Measurements from ENCODE around the gene CCDC14.
A peak's percentile ranks its signal among the peaks of the same experiment; 100 is the strongest.
"Not testable (repeated sequence)": the region's sequence is repeated elsewhere in the genome, so short reads cannot be mapped to it uniquely, and the experiment has no call there.

CCDC14 gene, protein sequence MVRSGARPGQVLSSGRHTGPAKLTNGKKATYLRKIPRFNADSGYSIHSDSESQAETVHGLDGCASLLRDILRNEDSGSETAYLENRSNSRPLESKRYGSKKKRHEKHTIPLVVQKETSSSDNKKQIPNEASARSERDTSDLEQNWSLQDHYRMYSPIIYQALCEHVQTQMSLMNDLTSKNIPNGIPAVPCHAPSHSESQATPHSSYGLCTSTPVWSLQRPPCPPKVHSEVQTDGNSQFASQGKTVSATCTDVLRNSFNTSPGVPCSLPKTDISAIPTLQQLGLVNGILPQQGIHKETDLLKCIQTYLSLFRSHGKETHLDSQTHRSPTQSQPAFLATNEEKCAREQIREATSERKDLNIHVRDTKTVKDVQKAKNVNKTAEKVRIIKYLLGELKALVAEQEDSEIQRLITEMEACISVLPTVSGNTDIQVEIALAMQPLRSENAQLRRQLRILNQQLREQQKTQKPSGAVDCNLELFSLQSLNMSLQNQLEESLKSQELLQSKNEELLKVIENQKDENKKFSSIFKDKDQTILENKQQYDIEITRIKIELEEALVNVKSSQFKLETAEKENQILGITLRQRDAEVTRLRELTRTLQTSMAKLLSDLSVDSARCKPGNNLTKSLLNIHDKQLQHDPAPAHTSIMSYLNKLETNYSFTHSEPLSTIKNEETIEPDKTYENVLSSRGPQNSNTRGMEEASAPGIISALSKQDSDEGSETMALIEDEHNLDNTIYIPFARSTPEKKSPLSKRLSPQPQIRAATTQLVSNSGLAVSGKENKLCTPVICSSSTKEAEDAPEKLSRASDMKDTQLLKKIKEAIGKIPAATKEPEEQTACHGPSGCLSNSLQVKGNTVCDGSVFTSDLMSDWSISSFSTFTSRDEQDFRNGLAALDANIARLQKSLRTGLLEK

DNA sequence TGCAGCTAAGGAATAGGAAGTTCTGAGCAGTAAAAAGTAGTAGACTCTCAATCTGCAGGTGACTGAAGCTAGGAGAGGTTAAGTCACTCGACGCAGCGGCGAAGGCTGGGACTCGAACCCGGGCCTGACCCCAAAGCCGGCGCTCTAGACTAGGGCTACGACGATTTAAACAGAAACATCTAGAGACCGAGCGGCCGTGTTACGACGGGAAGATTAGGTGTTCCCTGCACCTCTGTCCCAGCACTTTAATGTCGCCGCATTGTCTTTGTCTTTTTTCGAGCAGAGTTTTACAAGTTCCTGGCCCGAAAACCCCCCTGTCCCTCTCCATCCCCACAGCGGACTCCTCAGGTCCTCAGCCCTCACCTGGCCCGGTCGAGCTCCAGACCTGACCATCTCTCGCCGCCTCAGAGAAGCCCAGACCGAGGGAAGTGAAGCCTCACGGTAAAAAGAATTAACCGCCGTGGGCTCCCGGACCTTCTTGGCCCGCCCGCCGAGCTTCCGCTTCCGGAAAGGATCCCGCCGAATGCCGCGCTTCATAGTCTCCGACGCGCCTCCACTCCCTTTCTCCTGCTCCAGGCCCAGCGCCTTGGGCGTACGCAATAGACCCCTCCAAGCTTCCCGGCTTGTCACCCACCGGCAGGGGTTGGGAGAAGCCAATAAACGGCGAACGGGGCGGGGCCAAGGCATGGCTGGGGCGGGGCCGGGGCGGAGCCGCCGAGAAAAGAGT is at the start of gene CCDC14:
CCDC14 (minus strand) TSS at position 449 of the 727 bp plus-strand sequence; CDS start at position 393, 56 bp downstream.
- CTCF ChIA-PET: interaction anchor here (1.0 kb wide), 1 partner anchor 19 kb away, joined by 4 read pairs; no protein-coding TSS in a partner anchor
- DNase-seq: peak; percentile 86
- Mint-ChIP-seq H3K4me3 (peak within 1 kb of the TSS; percentile 96), H3K27ac (peak within 1 kb of the TSS; percentile 94), H3K4me1 (peaks cover 30% of the 10 kb centered on the region), H3K36me3 (no peaks in the 10 kb centered on the region), H3K9me3 (no peaks in the 10 kb centered on the region), H3K27me3 (peaks cover 31% of the 10 kb centered on the region)

DNA sequence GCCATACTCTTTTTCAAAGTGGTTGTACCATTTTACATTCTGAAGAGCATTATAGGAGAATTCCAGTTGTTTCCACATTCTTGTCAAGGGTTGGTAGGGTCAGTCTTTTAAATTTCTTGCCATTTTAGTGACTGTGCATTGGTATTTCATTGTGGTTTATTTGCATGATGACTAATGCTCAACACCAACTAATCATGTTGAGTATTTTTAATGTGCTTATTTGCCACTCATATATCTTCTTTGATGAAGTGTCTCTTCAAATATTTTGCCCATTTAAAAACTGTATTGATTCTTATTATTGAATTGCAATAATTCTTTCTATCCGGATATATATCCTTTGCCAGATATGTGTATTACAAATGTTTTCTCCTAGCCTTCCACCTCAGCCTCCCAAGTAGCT is 47.3 kb upstream of the CCDC14 start:
- H3K27me3 Mint-ChIP-seq: peaks cover 35% of the 10 kb centered on the region
- H3K36me3 Mint-ChIP-seq, CTCF ChIA-PET, DNase-seq, H3K27ac Mint-ChIP-seq, H3K4me1 Mint-ChIP-seq, H3K9me3 Mint-ChIP-seq, H3K4me3 Mint-ChIP-seq: not testable (repeated sequence)

DNA sequence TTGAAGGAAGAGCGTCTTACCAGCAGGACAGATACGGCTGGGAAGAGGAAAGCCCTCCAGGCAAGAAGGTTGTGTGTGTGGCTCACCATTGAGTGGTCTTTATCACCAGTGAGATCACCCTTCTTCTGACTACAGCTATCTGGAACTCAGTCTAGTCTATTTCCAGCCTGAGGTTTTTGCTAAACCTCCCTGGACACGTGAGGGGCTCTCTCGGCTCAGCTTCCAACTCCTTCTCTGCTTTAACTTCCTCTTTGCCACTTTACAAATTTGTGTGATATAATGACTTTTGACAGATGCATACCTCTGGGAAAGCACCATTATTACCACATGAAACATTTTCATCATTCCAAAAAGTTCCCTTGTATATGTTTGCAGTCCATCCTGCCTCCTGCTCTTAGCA is 46.2 kb upstream of the CCDC14 start:
- no peak overlapping the region for H3K4me3 Mint-ChIP-seq
- H3K4me1 Mint-ChIP-seq: no peaks in the 10 kb centered on the region
- no peaks in the 10 kb centered on the region for H3K36me3 Mint-ChIP-seq
- peaks cover 30% of the 10 kb centered on the region for H3K27me3 Mint-ChIP-seq
- CTCF ChIA-PET: no interaction called here
- H3K27ac Mint-ChIP-seq: no peak overlapping the region
- DNase-seq: no peak
- no peaks in the 10 kb centered on the region for H3K9me3 Mint-ChIP-seq

DNA sequence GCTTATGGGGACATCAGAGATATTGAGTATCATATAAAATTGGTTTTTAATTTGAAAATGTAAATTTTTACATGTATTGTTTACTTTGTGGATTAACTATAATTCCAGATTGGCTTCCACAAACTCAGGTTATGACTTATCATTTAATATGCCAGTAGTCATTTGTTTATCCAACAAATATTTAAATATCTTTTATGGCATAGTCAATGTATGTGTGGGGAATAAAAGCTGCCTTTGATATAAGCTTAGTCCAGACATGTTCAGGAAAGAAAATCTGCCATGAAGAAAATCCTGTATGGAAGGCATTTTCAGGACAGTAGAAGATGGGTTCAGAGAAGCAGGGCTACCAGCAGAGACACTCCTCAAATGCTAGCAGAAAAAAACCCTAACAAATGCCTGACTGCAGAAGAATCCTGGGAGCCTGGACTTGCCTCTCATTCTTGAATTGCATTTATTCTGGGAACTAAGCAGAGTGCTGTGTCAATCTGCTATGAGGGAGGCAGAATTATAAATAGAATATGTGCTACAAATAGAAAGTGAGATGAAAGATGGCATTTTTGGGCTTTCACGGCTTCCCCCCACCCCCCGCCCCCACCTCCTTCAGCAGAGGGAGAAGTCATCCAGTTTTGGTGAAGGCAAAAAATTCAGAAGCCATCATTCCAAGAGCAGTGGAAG is 41.5 kb upstream of the CCDC14 start:
- peaks cover 28% of the 10 kb centered on the region for H3K27me3 Mint-ChIP-seq
- DNase-seq, H3K4me1 Mint-ChIP-seq, H3K36me3 Mint-ChIP-seq, H3K27ac Mint-ChIP-seq, H3K4me3 Mint-ChIP-seq, H3K9me3 Mint-ChIP-seq: not testable (repeated sequence)
- CTCF ChIA-PET: interaction anchor here (0.8 kb wide), 1 partner anchor 20 kb away, joined by 3 read pairs; no protein-coding TSS in a partner anchor

DNA sequence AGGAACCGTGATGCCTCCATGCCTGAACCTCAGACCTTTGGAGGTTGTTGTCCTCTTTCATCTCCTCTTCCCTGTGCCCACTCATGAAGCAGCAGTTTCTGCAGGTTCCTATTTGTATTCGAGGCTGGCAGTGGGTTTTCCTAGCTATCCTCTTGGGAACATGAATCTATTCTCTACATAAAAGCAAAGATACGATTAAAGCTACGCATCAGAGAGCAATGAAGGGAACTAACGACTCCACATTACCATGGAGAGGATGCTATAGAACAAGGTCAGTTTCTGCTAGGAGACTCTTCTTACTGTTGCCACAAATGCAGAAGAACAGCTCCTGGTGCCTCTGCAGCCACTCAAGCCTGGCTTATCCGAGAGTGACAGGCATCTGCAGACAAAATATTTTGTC is 40.3 kb upstream of the CCDC14 start:
- not testable (repeated sequence) for DNase-seq, H3K4me1 Mint-ChIP-seq, H3K36me3 Mint-ChIP-seq, H3K9me3 Mint-ChIP-seq, H3K27ac Mint-ChIP-seq, H3K4me3 Mint-ChIP-seq
- CTCF ChIA-PET: interaction anchor here (0.8 kb wide), 1 partner anchor 19 kb away, joined by 3 read pairs; no protein-coding TSS in a partner anchor
- H3K27me3 Mint-ChIP-seq: peaks cover 19% of the 10 kb centered on the region

DNA sequence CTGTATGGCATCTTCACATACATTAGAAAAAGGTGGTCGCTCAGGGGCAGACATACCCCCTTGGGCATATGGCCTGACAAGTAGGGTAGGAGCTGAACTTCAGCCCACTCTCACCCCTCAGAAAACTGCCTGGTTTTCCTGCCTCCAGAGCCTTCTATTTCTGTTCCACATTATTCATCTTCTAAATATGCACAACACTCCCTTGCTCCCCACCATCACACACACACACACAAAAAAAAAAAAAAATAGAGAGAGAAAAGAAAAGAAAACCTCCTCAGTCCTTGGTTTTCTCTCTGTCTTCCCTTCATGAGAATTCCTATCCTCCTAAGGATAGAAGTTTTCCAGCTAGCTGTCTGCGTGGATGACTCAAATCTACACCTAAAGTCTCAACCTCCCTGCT is 36.5 kb upstream of the CCDC14 start:
- CTCF ChIA-PET: no interaction called here
- Mint-ChIP-seq H3K9me3 (no peaks in the 10 kb centered on the region), H3K27ac (no peak overlapping the region), H3K27me3 (peaks cover 12% of the 10 kb centered on the region), H3K4me3 (no peak overlapping the region), H3K36me3 (no peaks in the 10 kb centered on the region), H3K4me1 (no peaks in the 10 kb centered on the region)
- DNase-seq: no peak

DNA sequence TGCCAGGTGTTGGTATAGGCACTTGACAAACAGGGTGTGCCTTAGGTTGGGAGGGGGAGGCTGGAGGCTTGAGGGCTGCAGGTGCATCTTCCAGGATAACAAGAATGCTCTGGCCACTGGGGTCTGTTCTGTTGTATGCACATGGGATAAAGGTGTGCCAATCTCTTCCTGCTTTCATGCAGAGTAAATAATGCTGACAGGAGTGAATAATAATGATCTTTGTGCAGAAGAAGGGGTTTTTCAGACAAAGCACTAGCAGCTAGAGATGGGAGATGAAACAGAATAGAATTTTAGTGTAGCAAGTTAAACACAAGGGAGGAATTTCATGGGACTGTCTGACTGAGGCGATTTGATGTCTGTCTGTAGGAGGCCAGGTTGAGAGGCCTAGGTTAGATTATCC is 32.8 kb upstream of the CCDC14 start:
- no peak overlapping the region for H3K4me3 Mint-ChIP-seq
- CTCF ChIA-PET: no interaction called here

GRCh38 chr3:123991730-123992588 is 30.9 kb upstream of the CCDC14 start, which contains the start of gene ROPN1:
ROPN1 (minus strand) TSS chr3:123992124; CDS start chr3:123980481, 11,643 bp downstream.
- H3K4me1 Mint-ChIP-seq, H3K27ac Mint-ChIP-seq, H3K36me3 Mint-ChIP-seq, H3K9me3 Mint-ChIP-seq, DNase-seq, CTCF ChIA-PET: not testable (repeated sequence)
- peak within 1 kb of the TSS; percentile 49 for H3K4me3 Mint-ChIP-seq
- H3K27me3 Mint-ChIP-seq: peaks cover 42% of the 10 kb centered on the region

More for the DNA sequence above, 32.8 kb upstream of the CCDC14 start:
- peaks cover 2% of the 10 kb centered on the region for H3K4me1 Mint-ChIP-seq
- no peak overlapping the region for H3K27ac Mint-ChIP-seq
- peaks cover 35% of the 10 kb centered on the region for H3K27me3 Mint-ChIP-seq
- no peak for DNase-seq
- H3K9me3 Mint-ChIP-seq: no peaks in the 10 kb centered on the region
- no peaks in the 10 kb centered on the region for H3K36me3 Mint-ChIP-seq

DNA sequence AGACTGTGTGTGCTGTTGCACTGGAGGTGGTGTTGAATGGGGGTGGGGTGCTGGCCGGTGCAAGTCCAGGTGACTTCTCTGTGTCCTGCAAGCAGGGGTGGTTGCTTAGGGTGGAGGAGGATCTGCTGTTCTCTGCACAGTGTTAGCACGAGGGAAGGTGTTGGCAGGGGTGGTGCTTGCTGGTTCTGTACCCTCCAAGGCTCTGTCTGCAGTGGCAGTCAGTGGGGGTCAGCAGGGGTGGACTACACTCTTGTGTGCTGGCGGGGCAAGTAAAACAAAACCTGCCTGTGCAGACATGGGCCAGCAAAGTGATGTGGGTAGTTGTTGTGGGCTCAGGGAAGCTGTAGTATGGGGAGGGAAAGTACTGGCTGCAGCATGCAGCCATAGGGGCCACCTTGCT is 25.4 kb upstream of the CCDC14 start:
- no peaks in the 10 kb centered on the region for H3K4me1 Mint-ChIP-seq
- no peaks in the 10 kb centered on the region for H3K36me3 Mint-ChIP-seq
- H3K4me3 Mint-ChIP-seq: no peak overlapping the region
- no peaks in the 10 kb centered on the region for H3K9me3 Mint-ChIP-seq
- DNase-seq: no peak
- H3K27me3 Mint-ChIP-seq: peaks cover 57% of the 10 kb centered on the region
- CTCF ChIA-PET: no interaction called here
- H3K27ac Mint-ChIP-seq: no peak overlapping the region

- CTCF ChIA-PET: no interaction called here
- Mint-ChIP-seq H3K36me3 (no peaks in the 10 kb centered on the region), H3K4me3 (no peak overlapping the region), H3K9me3 (no peaks in the 10 kb centered on the region), H3K4me1 (no peaks in the 10 kb centered on the region), H3K27ac (no peak overlapping the region), H3K27me3 (peaks cover 57% of the 10 kb centered on the region)
- DNase-seq: no peak
Observed at GRCh38 chr3:123984957-123985356, 23.9 kb upstream of the CCDC14 start.

DNA sequence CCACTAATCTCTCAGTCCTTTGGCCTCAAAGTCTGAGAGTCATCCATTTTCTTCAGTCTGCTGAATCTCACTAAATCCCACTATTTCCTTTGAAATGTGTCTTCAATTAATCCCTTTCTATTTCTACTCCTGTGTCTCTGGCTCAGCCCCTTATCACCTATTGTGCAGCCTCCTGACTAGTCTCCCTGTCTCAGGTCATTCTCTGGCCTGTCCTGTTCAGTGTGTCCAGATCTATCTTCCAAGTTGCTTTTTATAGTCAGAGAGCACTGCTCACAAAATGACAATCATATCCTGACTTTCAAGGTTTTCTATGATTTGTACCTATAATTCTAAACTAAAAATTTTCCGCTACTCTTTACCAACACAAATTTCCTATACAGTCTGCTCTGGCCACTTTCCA is 23.3 kb upstream of the CCDC14 start:
- Mint-ChIP-seq H3K36me3 (no peaks in the 10 kb centered on the region), H3K4me3 (no peak overlapping the region), H3K27me3 (peaks cover 57% of the 10 kb centered on the region), H3K9me3 (no peaks in the 10 kb centered on the region), H3K4me1 (no peaks in the 10 kb centered on the region), H3K27ac (no peak overlapping the region)
- CTCF ChIA-PET: no interaction called here
- no peak for DNase-seq

DNA sequence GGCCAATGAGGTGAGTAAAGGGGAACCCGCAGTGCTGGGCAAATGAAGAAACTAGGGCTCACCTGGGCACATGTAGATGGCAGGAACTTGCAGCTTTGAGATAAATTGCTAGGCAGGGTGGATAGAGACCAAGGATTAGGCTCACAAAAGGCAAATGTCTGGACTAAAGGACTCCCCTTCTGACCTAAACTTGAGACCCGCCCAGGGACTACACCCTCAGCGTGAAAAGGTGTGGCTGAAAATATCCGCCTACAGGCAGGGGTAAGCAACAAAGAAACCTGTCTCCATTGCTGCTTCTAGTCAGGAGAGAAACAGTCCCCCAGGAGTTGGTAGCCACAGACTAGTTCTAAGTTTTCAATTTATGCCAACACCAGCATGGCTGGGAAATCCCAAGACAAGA is 20.3 kb upstream of the CCDC14 start:
- CTCF ChIA-PET, H3K4me1 Mint-ChIP-seq, DNase-seq, H3K27ac Mint-ChIP-seq, H3K9me3 Mint-ChIP-seq, H3K4me3 Mint-ChIP-seq, H3K36me3 Mint-ChIP-seq: not testable (repeated sequence)
- peaks cover 46% of the 10 kb centered on the region for H3K27me3 Mint-ChIP-seq

- H3K27me3 Mint-ChIP-seq: peaks cover 51% of the 10 kb centered on the region
- H3K4me3 Mint-ChIP-seq: no peak overlapping the region
- H3K27ac Mint-ChIP-seq: no peak overlapping the region
Observed at GRCh38 chr3:123980539-123980938, 19.5 kb upstream of the CCDC14 start.

More at GRCh38 chr3:123980539-123980938, 19.5 kb upstream of the CCDC14 start:
- no peak for DNase-seq
- no peaks in the 10 kb centered on the region for H3K36me3 Mint-ChIP-seq
- no peaks in the 10 kb centered on the region for H3K9me3 Mint-ChIP-seq
- CTCF ChIA-PET: interaction anchor here (1.1 to 1.6 kb wide), 2 partner anchors 10 to 20 kb away, joined by 3 to 4 read pairs; partner anchors contain the start of gene CCDC14
- no peaks in the 10 kb centered on the region for H3K4me1 Mint-ChIP-seq
